ENCODE measurements around the gene MARK3. TPM values are rescaled to one million over a fixed set of nuclear protein-coding genes. Genes with fewer than 3 reads are reported as not detected.

Gene MARK3
- polyA plus RNA-seq, 1 experiment: 109 TPM

- H3K27ac ChIP-seq (ENCODE audit: low read depth, low read length): no peak overlapping the region
- no peak for DNase-seq (ENCODE audit: low read depth, low spot score)
- H3K9me3 ChIP-seq (ENCODE audit: control insufficient read depth, insufficient read depth, low read length): no peaks in the 10 kb centered on the region
- H3K4me3 ChIP-seq (ENCODE audit: low read depth, low read length): no peak overlapping the region
- ChIA-PET CTCF (interaction anchor here (0.6 to 2.4 kb wide), 4 partner anchors 50 to 119 kb away, joined by 3 to 8 read pairs (median 3); no protein-coding TSS in a partner anchor), POLR2A (interaction anchor here (0.6 kb wide), 1 partner anchor 132 kb away, joined by 8 read pairs; no protein-coding TSS in a partner anchor)
- no peaks in the 10 kb centered on the region for H3K27me3 ChIP-seq (ENCODE audit: control insufficient read depth, insufficient read depth, low read length)
- no peak for TF ChIP-seq CTCF (IDR thresholded peaks at IDR 0.05; ENCODE audit: low read depth, low read length)
Observed at GRCh38 chr14:103340480-103341212, 44.6 kb upstream of the MARK3 start.

GRCh38 chr14:103341250-103342129, 43.7 kb upstream of the MARK3 start:
- CTCF ChIA-PET: interaction anchor here (0.7 to 2.4 kb wide), 2 partner anchors 49 to 107 kb away, joined by 3 to 8 read pairs; no protein-coding TSS in a partner anchor
- no peak overlapping the region for H3K27ac ChIP-seq (ENCODE audit: low read depth, low read length)
- H3K27me3 ChIP-seq (ENCODE audit: control insufficient read depth, insufficient read depth, low read length): no peaks in the 10 kb centered on the region
- no peak for DNase-seq (ENCODE audit: low read depth, low spot score)
- POLR2A ChIA-PET: no interaction called here
- no peaks in the 10 kb centered on the region for H3K9me3 ChIP-seq (ENCODE audit: control insufficient read depth, insufficient read depth, low read length)
- no peak overlapping the region for H3K4me3 ChIP-seq (ENCODE audit: low read depth, low read length)
- TF ChIP-seq CTCF (IDR thresholded peaks at IDR 0.05; ENCODE audit: low read depth, low read length): no peak

GRCh38 chr14:103343164-103343879, 41.9 kb upstream of the MARK3 start:
- H3K27ac ChIP-seq (ENCODE audit: low read depth, low read length): no peak overlapping the region
- no peak for TF ChIP-seq CTCF (IDR thresholded peaks at IDR 0.05; ENCODE audit: low read depth, low read length)
- ChIA-PET CTCF (interaction anchor here (1.2 to 2.7 kb wide), 2 partner anchors 29 to 51 kb away, joined by 6 to 10 read pairs; no protein-coding TSS in a partner anchor), POLR2A (interaction anchor here (0.5 to 3.8 kb wide), 4 partner anchors 9 to 140 kb away, joined by 3 to 32 read pairs (median 8); partner anchors contain the start of genes EIF5 and MARK3)
- no peak for DNase-seq (ENCODE audit: low read depth, low spot score)
- no peaks in the 10 kb centered on the region for H3K27me3 ChIP-seq (ENCODE audit: control insufficient read depth, insufficient read depth, low read length)
- no peak overlapping the region for H3K4me3 ChIP-seq (ENCODE audit: low read depth, low read length)
- H3K9me3 ChIP-seq (ENCODE audit: control insufficient read depth, insufficient read depth, low read length): peaks cover 6% of the 10 kb centered on the region

- ChIA-PET CTCF (interaction anchor here (1.3 to 2.7 kb wide), 2 partner anchors 46 to 50 kb away, joined by 3 to 6 read pairs; no protein-coding TSS in a partner anchor), POLR2A (interaction anchor here (0.5 to 3.8 kb wide), 6 partner anchors 10 to 139 kb away, joined by 3 to 32 read pairs (median 6); partner anchors contain the start of genes EIF5 and MARK3)
- Histone ChIP-seq H3K9me3 (ENCODE audit: control insufficient read depth, insufficient read depth, low read length) (peaks cover 9% of the 10 kb centered on the region), H3K27me3 (ENCODE audit: control insufficient read depth, insufficient read depth, low read length) (no peaks in the 10 kb centered on the region), H3K27ac (ENCODE audit: low read depth, low read length) (no peak overlapping the region), H3K4me3 (ENCODE audit: low read depth, low read length) (no peak overlapping the region)
- DNase-seq (ENCODE audit: low read depth, low spot score): no peak
- no peak for TF ChIP-seq CTCF (IDR thresholded peaks at IDR 0.05; ENCODE audit: low read depth, low read length)
Observed at GRCh38 chr14:103343905-103344797, 41.1 kb upstream of the MARK3 start.

Measured in AG04450 (cell line).